ENCODE measurements around the gene AP2A2.

The AP2A2 gene

GRCh38 chr11:924406-925157 is 1.1 kb upstream of the AP2A2 start:
- DNase-seq = no peak

- no peak for DNase-seq
Observed at GRCh38 chr11:925158-925495, 543 bp upstream of the AP2A2 start.

GRCh38 chr11:926341-926916 is 759 bp downstream of the AP2A2 start:
- DNase-seq = no peak

- no peak for DNase-seq
Observed at GRCh38 chr11:927871-928270, 2.2 kb downstream of the AP2A2 start.

GRCh38 chr11:928786-929185 is 3.1 kb downstream of the AP2A2 start:
- DNase-seq = no peak

GRCh38 chr11:929405-929804 is 3.7 kb downstream of the AP2A2 start:
- DNase-seq = no peak

- no peak for DNase-seq
Observed at GRCh38 chr11:931385-931784, 5.7 kb downstream of the AP2A2 start.

- peak; percentile 43 to 59 for DNase-seq
Observed at GRCh38 chr11:932435-932834, 6.8 kb downstream of the AP2A2 start.

- peak; percentile 53 to 59 for DNase-seq
Observed at GRCh38 chr11:933142-933851, 7.6 kb downstream of the AP2A2 start.

- DNase-seq = no peak
Observed at GRCh38 chr11:933936-934335, 8.3 kb downstream of the AP2A2 start.

- DNase-seq = no peak
Observed at GRCh38 chr11:934527-934926, 8.9 kb downstream of the AP2A2 start.

GRCh38 chr11:936199-936598 is 10.5 kb downstream of the AP2A2 start:
- no peak for DNase-seq

- no peak for DNase-seq
Observed at GRCh38 chr11:937841-938261, 12.2 kb downstream of the AP2A2 start.

GRCh38 chr11:940496-941135 is 14.9 kb downstream of the AP2A2 start:
- no peak for DNase-seq

- DNase-seq = peak; percentile 23 to 55
Observed at GRCh38 chr11:942823-943222, 17.2 kb downstream of the AP2A2 start.

GRCh38 chr11:944711-945470 is 19.2 kb downstream of the AP2A2 start:
- no peak for DNase-seq

GRCh38 chr11:945986-946385 is 20.3 kb downstream of the AP2A2 start:
- DNase-seq = no peak

GRCh38 chr11:947744-948143 is 22.1 kb downstream of the AP2A2 start:
- DNase-seq = no peak

- DNase-seq = no peak
Observed at GRCh38 chr11:951507-951906, 25.8 kb downstream of the AP2A2 start.

GRCh38 chr11:952406-953385 is 27.0 kb downstream of the AP2A2 start:
- no peak for DNase-seq

- DNase-seq = no peak
Observed at GRCh38 chr11:953512-953911, 27.8 kb downstream of the AP2A2 start.

Data from inflammatory macrophage (primary cell).